ENCODE results near the gene PRKCZ. TPM values are rescaled to one million over a fixed set of nuclear protein-coding genes. Genes with fewer than 3 reads are reported as not detected.

Gene PRKCZ
- total RNA-seq, 1 donor from 2014 or later, result 1.3 TPM

DNA sequence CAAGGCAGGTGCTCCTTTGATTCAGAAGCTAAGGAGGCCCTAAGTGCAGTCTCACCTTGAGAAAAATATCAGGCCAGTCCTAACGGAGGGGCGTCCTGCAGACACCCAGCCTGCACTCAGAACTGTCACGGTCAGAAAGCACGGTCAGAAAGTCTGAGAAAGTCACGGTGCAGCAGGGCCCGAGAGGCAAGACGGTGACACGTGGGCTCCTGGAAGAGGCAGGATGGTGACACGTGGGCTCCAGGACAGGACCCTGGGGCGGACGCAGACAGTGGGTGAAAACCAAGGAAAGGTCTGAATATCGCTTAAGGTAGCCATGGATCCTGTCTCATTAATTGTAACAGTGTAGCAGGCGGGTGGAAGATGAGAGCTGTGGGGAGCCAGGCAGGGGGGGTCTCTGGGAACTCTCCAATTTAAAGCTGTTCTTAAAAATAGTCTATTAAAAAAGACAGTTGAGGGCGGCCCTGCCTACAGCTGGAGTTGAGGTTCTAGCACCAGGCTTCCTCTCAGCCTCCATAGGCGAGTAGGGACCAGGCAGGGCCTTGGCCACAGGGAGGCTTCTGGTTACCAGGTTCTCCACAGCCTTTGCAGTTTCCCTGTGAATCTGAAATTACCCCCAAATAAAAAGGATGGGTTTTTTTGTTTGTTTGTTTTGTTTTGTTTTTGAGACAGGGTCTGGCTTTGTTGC lies 79.2 kb downstream of the PRKCZ start:
- TF ChIP-seq, protein P1, sequence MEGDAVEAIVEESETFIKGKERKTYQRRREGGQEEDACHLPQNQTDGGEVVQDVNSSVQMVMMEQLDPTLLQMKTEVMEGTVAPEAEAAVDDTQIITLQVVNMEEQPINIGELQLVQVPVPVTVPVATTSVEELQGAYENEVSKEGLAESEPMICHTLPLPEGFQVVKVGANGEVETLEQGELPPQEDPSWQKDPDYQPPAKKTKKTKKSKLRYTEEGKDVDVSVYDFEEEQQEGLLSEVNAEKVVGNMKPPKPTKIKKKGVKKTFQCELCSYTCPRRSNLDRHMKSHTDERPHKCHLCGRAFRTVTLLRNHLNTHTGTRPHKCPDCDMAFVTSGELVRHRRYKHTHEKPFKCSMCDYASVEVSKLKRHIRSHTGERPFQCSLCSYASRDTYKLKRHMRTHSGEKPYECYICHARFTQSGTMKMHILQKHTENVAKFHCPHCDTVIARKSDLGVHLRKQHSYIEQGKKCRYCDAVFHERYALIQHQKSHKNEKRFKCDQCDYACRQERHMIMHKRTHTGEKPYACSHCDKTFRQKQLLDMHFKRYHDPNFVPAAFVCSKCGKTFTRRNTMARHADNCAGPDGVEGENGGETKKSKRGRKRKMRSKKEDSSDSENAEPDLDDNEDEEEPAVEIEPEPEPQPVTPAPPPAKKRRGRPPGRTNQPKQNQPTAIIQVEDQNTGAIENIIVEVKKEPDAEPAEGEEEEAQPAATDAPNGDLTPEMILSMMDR (IDR thresholded peaks at IDR 0.05), result no peak
- no peak overlapping the region for H3K27ac ChIP-seq
- intact Hi-C loops (cut with DNase I), result no loop called here
- H3K4me3 ChIP-seq, result no peak overlapping the region
- H3K27me3 ChIP-seq, result no peaks in the 10 kb centered on the region
- H3K36me3 ChIP-seq, result no peaks in the 10 kb centered on the region
- no peaks in the 10 kb centered on the region for H3K9me3 ChIP-seq
- H3K4me1 ChIP-seq, result peaks cover 2 to 7% of the 10 kb centered on the region in 2 donors
- DNase-seq (ENCODE audit: low spot score in 2 of 2), result no peak

GRCh38 chr1:2130156-2130555 lies 79.9 kb downstream of the PRKCZ start:
- Histone ChIP-seq H3K4me1 (peaks cover 2 to 9% of the 10 kb centered on the region in 2 donors), H3K36me3 (no peaks in the 10 kb centered on the region), H3K27me3 (no peaks in the 10 kb centered on the region), H3K4me3 (no peak overlapping the region), H3K27ac (no peak overlapping the region), H3K9me3 (no peaks in the 10 kb centered on the region)
- intact Hi-C loops (cut with DNase I), result loop anchor here (5.0 kb wide), 1 partner anchor 57 kb away; no protein-coding TSS in a partner anchor
- TF ChIP-seq, protein P1 (IDR thresholded peaks at IDR 0.05), result no peak
- DNase-seq (ENCODE audit: low spot score in 2 of 2), result no peak

DNA sequence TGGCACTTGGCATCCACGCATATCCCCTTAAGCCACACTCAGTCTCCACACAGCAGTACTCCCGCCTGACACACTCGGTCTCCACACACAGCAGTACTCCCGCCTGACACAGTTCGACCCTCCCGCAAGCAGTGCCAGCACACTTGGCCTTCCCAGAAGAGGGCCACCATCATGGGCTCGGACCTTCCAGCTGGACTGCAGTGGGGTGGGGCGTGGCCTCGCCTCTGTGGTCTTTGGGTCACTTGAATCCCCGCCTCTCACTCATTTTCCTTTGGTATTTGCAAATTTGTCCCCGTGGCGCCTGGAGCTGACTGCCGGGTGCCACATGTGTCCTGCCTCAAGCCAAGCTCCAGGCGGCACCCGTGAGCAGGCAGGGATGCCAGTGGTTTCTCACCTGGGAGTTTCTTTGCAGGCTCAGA lies 80.7 kb downstream of the PRKCZ start:
- Histone ChIP-seq H3K4me3 (no peak overlapping the region), H3K27me3 (no peaks in the 10 kb centered on the region), H3K9me3 (no peaks in the 10 kb centered on the region), H3K4me1 (peaks cover 0 to 12% of the 10 kb centered on the region in 2 donors), H3K36me3 (no peaks in the 10 kb centered on the region), H3K27ac (no peak overlapping the region)
- intact Hi-C loops (cut with DNase I), result loop anchor here (5.0 kb wide), 1 partner anchor 56 kb away; no protein-coding TSS in a partner anchor
- DNase-seq (ENCODE audit: low spot score in 2 of 2), result no peak
- TF ChIP-seq, protein P1 (IDR thresholded peaks at IDR 0.05), result no peak

DNA sequence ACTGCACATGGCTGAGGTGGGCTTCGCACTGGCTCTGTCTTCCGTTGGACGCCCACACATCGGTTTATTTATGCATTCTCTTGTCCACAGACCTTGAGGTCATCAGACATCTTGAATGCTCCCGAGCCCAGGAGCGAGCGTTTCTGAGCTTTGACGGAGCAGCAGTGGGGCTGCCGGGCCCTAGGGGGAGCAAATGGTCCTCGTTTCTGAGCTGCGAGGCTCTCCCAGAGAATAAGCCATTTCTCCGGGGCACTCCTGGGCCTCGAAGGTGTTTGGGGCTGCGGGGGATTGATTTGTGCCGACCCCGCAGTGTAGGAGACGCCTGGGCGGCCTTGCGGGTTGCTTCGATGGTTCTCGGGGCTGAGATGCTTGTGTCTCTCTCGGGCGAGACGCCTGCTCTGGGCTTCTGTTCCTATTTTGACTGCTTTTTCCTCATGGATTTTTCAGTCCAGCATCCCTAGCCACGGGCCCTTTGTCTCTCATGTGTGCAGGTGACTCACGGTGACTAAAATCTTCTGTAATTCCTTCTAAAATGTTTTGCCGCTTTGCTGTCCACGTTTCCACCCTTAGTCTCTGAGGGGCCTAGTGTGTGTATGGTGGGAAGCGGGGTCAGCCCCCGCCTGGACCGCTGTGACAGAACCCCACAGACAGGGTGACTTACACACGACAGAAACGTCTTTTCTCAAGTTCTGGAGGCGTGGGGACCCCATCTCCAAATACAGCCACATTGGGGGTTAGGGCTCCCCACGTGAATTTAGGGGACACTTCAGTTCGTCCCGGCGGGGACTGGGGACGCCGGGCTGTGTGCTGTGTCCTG lies 82.2 kb downstream of the PRKCZ start:
- TF ChIP-seq, protein P1 (IDR thresholded peaks at IDR 0.05), result peak; percentile 23 to 38 (median 32)
- Histone ChIP-seq H3K9me3 (no peaks in the 10 kb centered on the region), H3K36me3 (no peaks in the 10 kb centered on the region), H3K27me3 (no peaks in the 10 kb centered on the region), H3K4me1 (peaks cover 0 to 12% of the 10 kb centered on the region in 2 donors), H3K27ac (peak overlapping the region; percentile 77 to 87), H3K4me3 (peak overlapping the region; percentile 33 to 64)
- intact Hi-C loops (cut with DNase I), result loop anchor here (1.0 to 5.0 kb wide), 2 partner anchors 42 to 55 kb away; no protein-coding TSS in a partner anchor
- peak in 1 of 2 donors; percentile 70 for DNase-seq (ENCODE audit: low spot score in 2 of 2)

DNA sequence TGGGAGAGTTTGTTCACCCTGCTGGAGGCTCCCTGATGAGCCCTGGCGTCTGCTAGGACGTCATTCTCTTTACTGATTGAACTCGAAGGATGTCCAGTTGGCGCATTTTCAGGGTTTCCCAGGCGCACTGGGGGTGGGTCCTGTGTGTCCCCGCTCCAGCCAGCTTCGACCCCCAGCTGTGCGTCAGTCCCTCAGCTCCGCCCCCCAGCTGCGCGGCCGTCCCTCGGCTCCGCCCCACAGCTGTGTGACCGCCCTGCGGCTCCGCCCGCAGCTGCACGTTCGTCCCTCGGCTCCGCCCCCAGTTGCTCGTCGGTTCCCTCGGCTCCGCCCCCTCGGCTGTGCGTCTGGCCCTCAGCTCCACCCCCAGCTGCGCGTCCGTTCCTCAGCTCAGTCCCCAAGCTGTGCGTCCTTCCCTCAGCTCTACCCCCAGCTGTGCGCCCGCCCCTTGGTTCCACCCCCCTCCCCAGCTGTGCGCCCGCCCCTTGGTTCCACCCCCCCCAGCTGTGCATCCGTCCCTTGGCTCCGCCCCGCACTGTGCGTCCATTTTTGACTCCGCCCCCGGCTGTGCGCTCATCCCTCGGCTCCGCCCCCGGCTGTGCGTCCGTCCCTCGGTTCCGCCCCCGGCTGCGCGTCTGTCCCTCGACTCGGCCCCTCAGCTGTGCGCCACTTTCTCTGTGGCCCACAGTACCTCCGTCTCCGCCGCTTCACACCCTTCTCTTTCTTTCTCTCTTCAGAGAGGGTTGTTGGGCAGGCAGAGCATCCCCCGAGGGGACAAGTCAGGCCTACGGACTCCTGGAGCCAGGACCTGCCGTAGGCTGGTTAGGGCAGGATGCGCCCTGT lies 83.0 kb downstream of the PRKCZ start:
- peak; percentile 87 to 97 for DNase-seq (ENCODE audit: low spot score in 2 of 2)
- intact Hi-C loops (cut with DNase I), result loop anchor here (5.0 kb wide), 1 partner anchor 54 kb away; no protein-coding TSS in a partner anchor
- Histone ChIP-seq H3K27me3 (no peaks in the 10 kb centered on the region), H3K36me3 (no peaks in the 10 kb centered on the region), H3K9me3 (no peaks in the 10 kb centered on the region), H3K4me1 (peaks cover 0 to 12% of the 10 kb centered on the region in 2 donors), H3K27ac (peak overlapping the region; percentile 77 to 87), H3K4me3 (peak overlapping the region; percentile 33 to 64)
- TF ChIP-seq, protein P1 (IDR thresholded peaks at IDR 0.05), result no peak

All from ascending aorta (tissue), 2 donors.